Measurements from ENCODE around the gene IL1RL2. TPM values are rescaled to one million over a fixed set of nuclear protein-coding genes. Genes with fewer than 3 reads are reported as not detected.

IL1RL2 gene
- total and polyA plus RNA-seq, 2 of the 8 experiments (the other 6 are each of a cell fraction or from before 2014, with no cell fraction given), result not detected

DNA sequence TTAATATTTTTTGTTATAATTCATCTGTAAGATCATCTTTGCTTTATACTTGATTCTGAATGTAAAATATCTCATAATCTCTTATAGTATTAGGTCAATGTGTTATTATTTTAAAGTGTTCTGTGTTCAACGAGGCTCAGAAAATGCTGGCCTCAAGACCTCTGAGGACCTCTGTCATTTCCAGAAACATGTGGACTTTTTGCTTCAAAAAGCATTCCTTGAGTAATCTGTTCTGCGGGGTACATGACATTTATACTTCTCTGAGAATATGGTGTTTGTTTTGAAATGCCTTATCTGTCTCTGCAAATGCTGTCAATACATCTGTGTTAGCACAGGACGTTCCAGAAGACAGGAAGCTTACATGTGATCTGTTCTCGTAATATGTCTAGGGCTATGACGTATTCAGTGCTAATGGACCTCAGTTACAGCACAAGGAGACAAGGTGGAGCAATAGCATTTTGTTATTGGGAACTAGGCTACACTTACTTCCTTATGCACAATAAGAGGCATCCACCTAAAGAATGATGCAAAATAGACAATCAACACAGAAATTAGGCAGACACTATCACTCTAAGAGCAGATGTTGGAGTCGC, 86.9 kb downstream of the IL1RL2 start:
- Histone ChIP-seq H3K27me3 (replicated peaks in 1 of 4; ENCODE audit: control insufficient read depth in 3 of 4, extremely low read depth in 1 of 4, insufficient read depth in 3 of 4, low read length in 3 of 4) (no peaks in the 10 kb centered on the region), H3K9me3 (ENCODE audit: insufficient read depth in 2 of 2, low read depth in 1 of 2, low read length in 1 of 2) (no peaks in the 10 kb centered on the region), H2AK5ac (ENCODE audit: low read depth, low read length) (no peak overlapping the region), H3K18ac (ENCODE audit: extremely low read depth, low read length) (no peak overlapping the region), H3K23me2 (ENCODE audit: low read depth, low read length) (peaks cover 3% of the 10 kb centered on the region; the same call in 1 of the 2 replicates), H4K91ac (replicated peaks; ENCODE audit: insufficient read length, low read length) (no peak overlapping the region), H3K4me3 (ENCODE audit: extremely low read depth in 1 of 4, insufficient read depth in 2 of 4, low read depth in 3 of 4, low read length in 4 of 4) (no peak overlapping the region), H2BK120ac (replicated peaks; ENCODE audit: low read depth, low read length) (no peak overlapping the region), H3K27ac (ENCODE audit: low read depth, low read length) (no peak overlapping the region), H3K4ac (replicated peaks; ENCODE audit: insufficient read length, low read depth, low read length) (no peak overlapping the region), H3K56ac (replicated peaks; ENCODE audit: insufficient read length, low read depth, low read length) (no peak overlapping the region), H4K8ac (ENCODE audit: extremely low read depth, insufficient read depth, low read length) (no peak overlapping the region), H2BK12ac (ENCODE audit: low read depth, low read length) (no peak overlapping the region), H2BK15ac (ENCODE audit: low read length) (no peak overlapping the region), H3K9ac (replicated peaks in 1 of 4; ENCODE audit: extremely low read depth in 1 of 4, low read depth in 3 of 4, low read length in 3 of 4) (no peak overlapping the region), H3K4me1 (replicated peaks in 1 of 4; ENCODE audit: control insufficient read depth in 3 of 4, insufficient read depth in 4 of 4, low read length in 3 of 4) (no peaks in the 10 kb centered on the region), H3K79me2 (ENCODE audit: control insufficient read depth in 1 of 2, insufficient read depth in 2 of 2, low read length in 2 of 2) (no peaks in the 10 kb centered on the region), H3K79me1 (ENCODE audit: low read depth, low read length) (no peaks in the 10 kb centered on the region), H2AFZ (ENCODE audit: low read length) (no peak overlapping the region), H3K14ac (ENCODE audit: insufficient read length) (no peak overlapping the region), H3K4me2 (ENCODE audit: insufficient read depth in 1 of 2, low read depth in 2 of 2, low read length in 2 of 2) (no peak overlapping the region), H2BK5ac (ENCODE audit: low read depth, low read length) (no peak overlapping the region), H3K36me3 (ENCODE audit: control insufficient read depth in 2 of 4, insufficient read depth in 4 of 4, low read length in 3 of 4) (no peaks in the 10 kb centered on the region), H4K20me1 (replicated peaks in 1 of 2; ENCODE audit: control insufficient read depth in 1 of 2, insufficient read depth in 2 of 2, low read length in 2 of 2) (no peaks in the 10 kb centered on the region), H4K5ac (ENCODE audit: insufficient read length, low read depth, low read length) (no peak overlapping the region), H3K23ac (ENCODE audit: insufficient read length) (no peak overlapping the region), H2BK20ac (ENCODE audit: low read length) (no peak overlapping the region)
- no peak for FAIRE-seq
- ChIA-PET CTCF (ENCODE audit: partially characterized antibody) (interaction anchor here (1.2 kb wide), 1 partner anchor 32 kb away, joined by 3 read pairs; no protein-coding TSS in a partner anchor), POLR2A (ENCODE audit: partially characterized antibody) (no interaction called here)
- WGBS, 2 experiments (ENCODE audit: extremely low coverage in 1 of 2, insufficient coverage in 1 of 2, insufficient read length in 1 of 2, insufficient replicate concordance in 2 of 2, low coverage in 1 of 2, low lambda C conversion rate in 2 of 2, missing lambda C conversion rate in 1 of 2), result 88% methylated on average over 6 of the region's 6 CpGs; no CpG with 5 or more reads in 1 of the 2 experiments
- no peak for DNase-seq (ENCODE audit: low read depth in 1 of 2, low spot score in 2 of 2)
- no peak for TF ChIP-seq SP1 (IDR thresholded peaks at IDR 0.05; ENCODE audit: low read depth, low read length)
- no peak for TF ChIP-seq SRF (IDR thresholded peaks at IDR 0.05; ENCODE audit: low read depth, low read length)
- TF ChIP-seq, protein P1, sequence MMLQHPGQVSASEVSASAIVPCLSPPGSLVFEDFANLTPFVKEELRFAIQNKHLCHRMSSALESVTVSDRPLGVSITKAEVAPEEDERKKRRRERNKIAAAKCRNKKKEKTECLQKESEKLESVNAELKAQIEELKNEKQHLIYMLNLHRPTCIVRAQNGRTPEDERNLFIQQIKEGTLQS (IDR thresholded peaks at IDR 0.05; ENCODE audit: insufficient read depth, low read depth, low read length), result no peak
- TF ChIP-seq EGR1 (IDR thresholded peaks at IDR 0.05; ENCODE audit: borderline replicate concordance, low read depth, low read length), result no peak
- TF ChIP-seq SUZ12 (IDR thresholded peaks at IDR 0.05; ENCODE audit: low read length), result no peak
- TF ChIP-seq MAFK (IDR thresholded peaks at IDR 0.05; ENCODE audit: low read depth, low read length), result no peak
- TF ChIP-seq, protein P2, sequence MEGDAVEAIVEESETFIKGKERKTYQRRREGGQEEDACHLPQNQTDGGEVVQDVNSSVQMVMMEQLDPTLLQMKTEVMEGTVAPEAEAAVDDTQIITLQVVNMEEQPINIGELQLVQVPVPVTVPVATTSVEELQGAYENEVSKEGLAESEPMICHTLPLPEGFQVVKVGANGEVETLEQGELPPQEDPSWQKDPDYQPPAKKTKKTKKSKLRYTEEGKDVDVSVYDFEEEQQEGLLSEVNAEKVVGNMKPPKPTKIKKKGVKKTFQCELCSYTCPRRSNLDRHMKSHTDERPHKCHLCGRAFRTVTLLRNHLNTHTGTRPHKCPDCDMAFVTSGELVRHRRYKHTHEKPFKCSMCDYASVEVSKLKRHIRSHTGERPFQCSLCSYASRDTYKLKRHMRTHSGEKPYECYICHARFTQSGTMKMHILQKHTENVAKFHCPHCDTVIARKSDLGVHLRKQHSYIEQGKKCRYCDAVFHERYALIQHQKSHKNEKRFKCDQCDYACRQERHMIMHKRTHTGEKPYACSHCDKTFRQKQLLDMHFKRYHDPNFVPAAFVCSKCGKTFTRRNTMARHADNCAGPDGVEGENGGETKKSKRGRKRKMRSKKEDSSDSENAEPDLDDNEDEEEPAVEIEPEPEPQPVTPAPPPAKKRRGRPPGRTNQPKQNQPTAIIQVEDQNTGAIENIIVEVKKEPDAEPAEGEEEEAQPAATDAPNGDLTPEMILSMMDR (IDR thresholded peaks at IDR 0.05; ENCODE audit: control extremely low read depth in 1 of 3, insufficient read depth in 1 of 3, low read depth in 1 of 3, low read length in 3 of 3), result no peak
- TF ChIP-seq CHD1 (IDR thresholded peaks at IDR 0.05; ENCODE audit: low read depth, low read length), result no peak
- TF ChIP-seq GTF2F1 (IDR thresholded peaks at IDR 0.05; ENCODE audit: borderline replicate concordance, low read depth, low read length), result no peak
- TF ChIP-seq YY1 (IDR thresholded peaks at IDR 0.05; ENCODE audit: low read depth, low read length), result no peak
- no peak for TF ChIP-seq ZNF274 (IDR thresholded peaks at IDR 0.05; ENCODE audit: borderline replicate concordance, extremely low read depth, low read length)
